HCT116 (cell line): ENCODE data around the gene IMPG1. TPM values are rescaled to one million over a fixed set of nuclear protein-coding genes. Genes with fewer than 3 reads are reported as not detected.

ENCODE experiments used
- ATAC-seq: fragments of 200-7000 bp; cut with Tn5 transposase; 2 replicates; pipeline ENCODE4 v1.9.1; 2020; ENCODE audit warnings: mild to moderate bottlenecking, moderate library complexity
- BruUV-seq: library from RNA; stranded (reverse); fragments of 400-500 nt; replicated peaks from 2 replicates; lab custom pipeline; 2021; lab: Mats Ljungman, UMichigan
- CTCF ChIA-PET: fragments of 300-600 bp; sonication (Branson Sonifier 250); formaldehyde crosslinking; loops from one replicate; lab custom pipeline; 2021; ENCODE audit warnings: antibody characterized with exemption; lab: Charles Lee
- POLR2A ChIA-PET: fragments of 300-600, 350-600 bp; sonication (Branson Sonifier 250); formaldehyde crosslinking; loops from one replicate; lab custom pipeline; 2021; ENCODE audit warnings: antibody characterized with exemption; lab: Charles Lee
- RAD21 ChIA-PET, 2 experiments: fragments of 300-600 bp; sonication (Branson Sonifier 250); formaldehyde crosslinking; loops; one replicate each; lab custom pipeline; 2023; ENCODE audit warnings: low total read pairs in 2 of 2; ENCODE audit not compliant: uncharacterized antibody in 2 of 2, unreplicated experiment in 2 of 2, low non-redundant PET in 1 of 2; lab: Charles Lee
- DNase-seq: peaks from one replicate; pipeline ENCODE4 v3.0.0-alpha.2; 2010; ENCODE audit warnings: low read depth, low spot score
- H2AFZ ChIP-seq: fragments of 200-600 bp; shearing (Covaris generic), sonication (generic); 2 replicates; pipeline ENCODE4 v1.6.1; 2017; ENCODE audit warnings: low read depth, mixed run types, mixed read lengths, antibody characterized with exemption, low read length; ENCODE audit not compliant: poor library complexity, severe bottlenecking
- H3K27ac ChIP-seq: 2 replicates; pipeline ENCODE4 v1.5.1; 2012; ENCODE audit warnings: low read depth, low read length
- H3K27me3 ChIP-seq: fragments of 200-600 bp; sonication (generic); 2 replicates; pipeline ENCODE4 v1.6.1; 2016; ENCODE audit warnings: mixed run types, low read length, mixed read lengths; ENCODE audit not compliant: insufficient read depth
- H3K36me3 ChIP-seq, 2 experiments: fragments of 200-500 bp in 1 of 2; fragments of 200-600 bp in 1 of 2; sonication (Bioruptor generic) in 1 of 2; sonication (generic) in 1 of 2; 2 replicates each; pipeline versions ENCODE4 v1.5.1 to v1.6.1; 2014 to 2016; ENCODE audit warnings: low read length in 2 of 2, inconsistent platforms in 1 of 2, mixed read lengths in 1 of 2, mixed run types in 1 of 2; ENCODE audit not compliant: insufficient read depth in 2 of 2, control insufficient read depth in 1 of 2
- H3K4me1 ChIP-seq, 2 experiments: fragments of 200-600 bp in 1 of 2; sonication (generic) in 1 of 2; 2 replicates each; pipeline versions ENCODE4 v1.5.1 to v1.6.1; 2012 to 2017; ENCODE audit warnings: low read length in 2 of 2, inconsistent platforms in 1 of 2, mild to moderate bottlenecking in 1 of 2, mixed read lengths in 1 of 2, mixed run types in 1 of 2, moderate library complexity in 1 of 2; ENCODE audit not compliant: insufficient read depth in 2 of 2, control insufficient read depth in 1 of 2
- H3K4me2 ChIP-seq: fragments of 200-600 bp; sonication (generic); 2 replicates; pipeline ENCODE4 v1.6.1; 2017; ENCODE audit warnings: mixed run types, low read length, mixed read lengths
- H3K4me3 ChIP-seq, 2 experiments: fragments of 200-600 bp in 1 of 2; sonication (generic) in 1 of 2; replicated peaks in 1 of 2; 2 replicates each; pipeline ENCODE4 v1.5.1; 2011 to 2016; ENCODE audit warnings: low read length in 2 of 2, control low read depth in 1 of 2, low read depth in 1 of 2, mild to moderate bottlenecking in 1 of 2, mixed read lengths in 1 of 2, mixed run types in 1 of 2
- H3K79me2 ChIP-seq: fragments of 200-600 bp; sonication (generic); 2 replicates; pipeline ENCODE4 v1.6.1; 2017; ENCODE audit warnings: mild to moderate bottlenecking, mixed run types, low read length, moderate library complexity, mixed read lengths; ENCODE audit not compliant: insufficient read depth
- H3K9ac ChIP-seq: fragments of 200-600 bp; sonication (generic); 2 replicates; pipeline ENCODE4 v1.6.1; 2016; ENCODE audit warnings: low read length, mixed read lengths
- H3K9me2 ChIP-seq: fragments of 200-600 bp; sonication (generic), shearing (Covaris generic); 2 replicates; pipeline ENCODE4 v1.6.1; 2017; ENCODE audit warnings: mixed run types, mild to moderate bottlenecking, moderate library complexity; ENCODE audit not compliant: insufficient read depth
- H3K9me3 ChIP-seq, 2 experiments: fragments of 200-500 bp in 1 of 2; fragments of 200-600 bp in 1 of 2; sonication (Bioruptor generic) in 1 of 2; sonication (generic) in 1 of 2; 2 replicates each; pipeline ENCODE4 v1.6.1; 2014 to 2017; ENCODE audit warnings: low read length in 2 of 2, mixed read lengths in 2 of 2, inconsistent platforms in 1 of 2, low read depth in 1 of 2, mild to moderate bottlenecking in 1 of 2, mixed run types in 1 of 2, moderate library complexity in 1 of 2; ENCODE audit not compliant: control insufficient read depth in 1 of 2, insufficient read depth in 1 of 2
- H4K20me1 ChIP-seq: fragments of 200-600 bp; sonication (generic), shearing (Covaris generic); 2 replicates; pipeline ENCODE4 v1.6.1; 2017; ENCODE audit warnings: mixed run types, mild to moderate bottlenecking, moderate library complexity; ENCODE audit not compliant: insufficient read depth
- CEBPB ChIP-seq: IDR thresholded peaks from 2 replicates; pipeline ENCODE4 v1.6.1; 2012; ENCODE audit warnings: low read depth
- EGR1 ChIP-seq: IDR thresholded peaks from 2 replicates; pipeline ENCODE4 v1.6.1; 2012; ENCODE audit warnings: low read depth
- ELF1 ChIP-seq: IDR thresholded peaks from 2 replicates; pipeline ENCODE4 v1.6.1; 2012; ENCODE audit warnings: low read depth, borderline replicate concordance
- EZH2 ChIP-seq: fragments of 200-600 bp; sonication (generic); IDR thresholded peaks from 2 replicates; pipeline ENCODE4 v1.6.1; 2017; ENCODE audit warnings: antibody characterized with exemption, mixed run types
- EZH2phosphoT487 ChIP-seq: fragments of 200-600 bp; IDR thresholded peaks from 2 replicates; pipeline ENCODE4 v1.6.1; 2018; ENCODE audit warnings: antibody characterized with exemption, borderline replicate concordance
- JUND ChIP-seq: IDR thresholded peaks from 2 replicates; pipeline ENCODE4 v1.6.1; 2012
- MAX ChIP-seq: IDR thresholded peaks from 2 replicates; pipeline ENCODE4 v1.6.1; 2012
- POLR2AphosphoS5 ChIP-seq: IDR thresholded peaks from 2 replicates; pipeline ENCODE4 v1.6.1; 2011; ENCODE audit warnings: mild to moderate bottlenecking, low read depth, low read length, moderate library complexity
- RAD21 ChIP-seq: IDR thresholded peaks from 2 replicates; pipeline ENCODE4 v1.6.1; 2012; ENCODE audit warnings: low read depth, mild to moderate bottlenecking
- SP1 ChIP-seq: IDR thresholded peaks from 2 replicates; pipeline ENCODE4 v1.6.1; 2012; ENCODE audit warnings: low read depth
- SRF ChIP-seq: IDR thresholded peaks from 2 replicates; pipeline ENCODE4 v1.6.1; 2012; ENCODE audit warnings: low read depth
- TCF7L2 ChIP-seq: IDR thresholded peaks from 2 replicates; pipeline ENCODE4 v1.7.0; 2011; ENCODE audit warnings: borderline replicate concordance, inconsistent platforms; ENCODE audit not compliant: insufficient read depth, insufficient read length; ENCODE audit errors: extremely low read depth
- YY1 ChIP-seq: IDR thresholded peaks from 2 replicates; pipeline ENCODE4 v1.6.1; 2011; ENCODE audit warnings: low read length, low read depth, moderate library complexity, mild to moderate bottlenecking; ENCODE audit not compliant: insufficient replicate concordance; ENCODE audit errors: extremely low read depth
- ZFX ChIP-seq: fragments of 450-650 bp; IDR thresholded peaks from 2 replicates; pipeline ENCODE4 v1.6.1; 2017
- ZNF274 ChIP-seq: fragments of 200-500 bp; sonication (Bioruptor generic); IDR thresholded peaks from 2 replicates; pipeline ENCODE4 v1.6.1; 2014; ENCODE audit warnings: mild to moderate bottlenecking, low read depth, low read length, inconsistent platforms
- intact Hi-C: fragments of 100-400 bp; cut with micrococcal nuclease; formaldehyde crosslinking; loops from 2 replicates; pipeline ENCODE4 v1.10.0; 2022
- total RNA-seq: library from RNA; stranded (reverse); gene quantifications from one replicate; pipeline ENCODE4 v1.2.1, GENCODE V29; 2021; ENCODE audit not compliant: unreplicated experiment

Gene IMPG1
- total RNA-seq, 1 experiment from 2014 or later = not detected

DNA sequence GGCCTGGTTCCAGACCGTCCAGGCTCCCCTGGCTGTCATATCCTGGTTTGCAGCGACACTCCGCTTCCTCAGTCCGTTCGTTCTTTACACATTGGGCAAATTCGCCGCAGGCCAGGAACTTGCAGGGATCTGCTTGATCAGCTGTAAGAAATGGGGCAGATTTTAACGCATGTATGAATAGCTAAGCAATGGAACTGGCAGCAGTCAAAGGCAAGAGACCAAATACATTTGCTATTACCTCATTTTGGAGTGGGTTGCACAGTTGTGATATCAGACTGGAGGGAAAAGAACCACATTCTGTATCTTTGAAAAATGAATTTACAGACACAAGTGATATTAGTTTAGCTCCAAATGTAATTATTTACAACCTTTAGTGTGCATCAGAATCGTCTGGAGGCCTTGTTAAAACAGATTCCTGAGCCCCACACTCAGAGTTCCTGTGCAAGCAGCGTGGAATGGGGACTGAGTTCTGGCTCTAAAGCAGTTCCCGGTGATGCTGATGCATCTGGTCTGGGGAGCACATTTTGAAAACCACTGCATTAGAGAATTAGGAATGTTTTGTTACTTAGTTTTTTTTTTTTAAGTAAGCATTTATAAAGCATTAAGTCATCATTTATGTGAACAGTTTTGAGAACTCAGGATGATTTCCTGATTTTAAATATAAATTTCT is 141.3 kb downstream of the IMPG1 start:
- Histone ChIP-seq H3K4me3 (no peak overlapping the region), H3K36me3 (no peaks in the 10 kb centered on the region), H3K9me2 (no peaks in the 10 kb centered on the region), H3K4me1 (peaks cover 0 to 4% of the 10 kb centered on the region in 2 experiments; a peak in 1 of 4 replicates), H3K27me3 (no peaks in the 10 kb centered on the region), H3K9me3 (no peaks in the 10 kb centered on the region), H2AFZ (no peak overlapping the region), H3K4me2 (no peak overlapping the region), H3K9ac (no peak overlapping the region), H3K79me2 (no peaks in the 10 kb centered on the region), H3K27ac (no peak overlapping the region), H4K20me1 (no peaks in the 10 kb centered on the region)
- ATAC-seq (no peak), DNase-seq (no peak)
- RAD21 ChIA-PET = no interaction called here
- no peak for TF ChIP-seq SP1
- TF ChIP-seq POLR2AphosphoS5 = no peak
- TF ChIP-seq CEBPB = no peak
- no peak for TF ChIP-seq SRF
- no peak for TF ChIP-seq MAX
- no peak for TF ChIP-seq JUND
- no peak for TF ChIP-seq TCF7L2
- TF ChIP-seq ZNF274 = no peak
- TF ChIP-seq ZFX = no peak
- no peak for TF ChIP-seq EZH2
- no peak for TF ChIP-seq EZH2phosphoT487
- no peak for TF ChIP-seq YY1
- TF ChIP-seq EGR1 = no peak
- no peak for TF ChIP-seq ELF1
- no peak for TF ChIP-seq RAD21
- BruUV-seq = no TSS peak
- POLR2A ChIA-PET = no interaction called here
- CTCF ChIA-PET = interaction anchor here (1.5 kb wide), 1 partner anchor 11 kb away, joined by 5 read pairs; no protein-coding TSS in a partner anchor
- intact Hi-C loops = loop anchor here (10.0 kb wide), 2 partner anchors 754 to 934 kb away; no protein-coding TSS in a partner anchor
